ENCODE data around the gene DGKB.

GRCh38 chr7:14432924-14433323, 469.6 kb downstream of the DGKB start:
- TF ChIP-seq POLR2A (IDR thresholded peaks at IDR 0.05) (no peak), CTCF (IDR thresholded peaks at IDR 0.05) (no peak), EP300 (IDR thresholded peaks at IDR 0.05) (no peak)

All from ovary (tissue), 3 donors.